ENCODE results near the gene TRIP12.
A peak's percentile ranks its signal among the peaks of the same experiment; 100 is the strongest.
"Not testable (repeated sequence)": the region's sequence is repeated elsewhere in the genome, so short reads cannot be mapped to it uniquely, and the experiment has no call there.

Gene TRIP12

GRCh38 chr2:229920011-229920641 is 1.7 kb downstream of the TRIP12 start:
- H3K4me1 ChIP-seq (ENCODE audit: control insufficient read depth, insufficient read depth, low read length) = peaks cover 5% of the 10 kb centered on the region; the same call in 1 of the 2 replicates
- peak overlapping the region; percentile 73 for H3K9ac ChIP-seq (ENCODE audit: low read length)
- peaks cover 12% of the 10 kb centered on the region for H3K36me3 ChIP-seq (ENCODE audit: control insufficient read depth, insufficient read depth, low read length)
- peak overlapping the region; percentile 63; the same call in 1 of the 2 replicates for H3K27ac ChIP-seq (ENCODE audit: low read depth, low read length)
- peak overlapping the region; percentile 96 for H3K4me3 ChIP-seq (ENCODE audit: low read depth, low read length)
- H3K9me3 ChIP-seq (ENCODE audit: control insufficient read depth, insufficient read depth, low read depth, low read length) = no peaks in the 10 kb centered on the region
- H3K27me3 ChIP-seq (ENCODE audit: control insufficient read depth, insufficient read depth, low read length) = no peaks in the 10 kb centered on the region

DNA sequence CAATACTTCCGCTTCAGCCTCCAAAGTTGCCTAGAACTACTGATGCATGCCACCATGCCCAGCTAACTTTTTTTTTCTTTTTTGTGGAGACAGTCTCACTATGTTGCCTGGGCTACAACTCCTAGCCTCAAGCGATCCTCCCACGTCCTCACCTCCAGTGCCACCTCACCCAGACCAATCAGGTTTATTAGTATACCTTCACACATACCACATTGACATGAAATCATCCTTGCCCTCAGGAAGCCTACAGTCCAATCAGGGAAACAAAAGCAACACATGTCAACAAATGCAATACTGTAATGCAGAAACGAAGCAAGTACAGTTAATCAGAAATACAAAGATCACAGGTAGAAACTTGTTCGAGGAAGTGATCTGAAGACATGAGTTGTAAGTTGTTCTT is 4.0 kb downstream of the TRIP12 start:
- Histone ChIP-seq H3K9ac (ENCODE audit: low read length) (no peak overlapping the region), H3K27ac (ENCODE audit: low read depth, low read length) (no peak overlapping the region), H3K36me3 (ENCODE audit: control insufficient read depth, insufficient read depth, low read length) (peaks cover 16% of the 10 kb centered on the region), H3K4me3 (ENCODE audit: low read depth, low read length) (no peak overlapping the region), H3K4me1 (ENCODE audit: control insufficient read depth, insufficient read depth, low read length) (peaks cover 5% of the 10 kb centered on the region; the same call in 1 of the 2 replicates), H3K9me3 (ENCODE audit: control insufficient read depth, insufficient read depth, low read depth, low read length) (no peaks in the 10 kb centered on the region), H3K27me3 (ENCODE audit: control insufficient read depth, insufficient read depth, low read length) (no peaks in the 10 kb centered on the region)

DNA sequence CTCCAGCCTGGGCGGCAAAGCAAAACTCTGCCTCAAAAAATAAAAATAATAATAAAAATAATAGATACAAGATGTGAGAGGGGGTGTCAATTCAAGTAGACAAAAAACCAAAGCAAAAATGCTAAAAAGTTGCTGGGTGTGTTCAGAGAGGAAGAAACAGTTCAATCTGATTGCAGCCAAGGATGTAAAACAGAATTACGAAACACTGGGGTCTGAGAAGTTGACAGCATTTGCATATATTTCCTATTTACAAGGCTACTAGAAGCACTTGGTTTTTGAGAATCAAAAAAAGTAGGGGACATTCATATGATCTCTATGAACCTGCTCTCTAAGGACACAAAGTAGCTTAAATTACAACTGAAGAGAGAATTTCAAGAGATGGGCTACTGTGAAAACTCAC is 7.6 kb downstream of the TRIP12 start:
- Histone ChIP-seq H3K36me3 (ENCODE audit: control insufficient read depth, insufficient read depth, low read length) (peaks cover 16% of the 10 kb centered on the region), H3K4me3 (ENCODE audit: low read depth, low read length) (no peak overlapping the region), H3K9me3 (ENCODE audit: control insufficient read depth, insufficient read depth, low read depth, low read length) (no peaks in the 10 kb centered on the region), H3K27me3 (ENCODE audit: control insufficient read depth, insufficient read depth, low read length) (no peaks in the 10 kb centered on the region), H3K4me1 (ENCODE audit: control insufficient read depth, insufficient read depth, low read length) (peaks cover 17% of the 10 kb centered on the region), H3K9ac (ENCODE audit: low read length) (no peak overlapping the region), H3K27ac (ENCODE audit: low read depth, low read length) (no peak overlapping the region)

- no peak overlapping the region for H3K9ac ChIP-seq (ENCODE audit: low read length)
- H3K27ac ChIP-seq (ENCODE audit: low read depth, low read length) = no peak overlapping the region
- H3K36me3 ChIP-seq (ENCODE audit: control insufficient read depth, insufficient read depth, low read length) = peaks cover 8% of the 10 kb centered on the region; the same call in 1 of the 2 replicates
- H3K4me1 ChIP-seq (ENCODE audit: control insufficient read depth, insufficient read depth, low read length) = peaks cover 17% of the 10 kb centered on the region
- H3K9me3 ChIP-seq (ENCODE audit: control insufficient read depth, insufficient read depth, low read depth, low read length) = no peaks in the 10 kb centered on the region
- no peak overlapping the region for H3K4me3 ChIP-seq (ENCODE audit: low read depth, low read length)
- no peaks in the 10 kb centered on the region for H3K27me3 ChIP-seq (ENCODE audit: control insufficient read depth, insufficient read depth, low read length)
Measured at GRCh38 chr2:229910832-229911412, 10.9 kb downstream of the TRIP12 start.

DNA sequence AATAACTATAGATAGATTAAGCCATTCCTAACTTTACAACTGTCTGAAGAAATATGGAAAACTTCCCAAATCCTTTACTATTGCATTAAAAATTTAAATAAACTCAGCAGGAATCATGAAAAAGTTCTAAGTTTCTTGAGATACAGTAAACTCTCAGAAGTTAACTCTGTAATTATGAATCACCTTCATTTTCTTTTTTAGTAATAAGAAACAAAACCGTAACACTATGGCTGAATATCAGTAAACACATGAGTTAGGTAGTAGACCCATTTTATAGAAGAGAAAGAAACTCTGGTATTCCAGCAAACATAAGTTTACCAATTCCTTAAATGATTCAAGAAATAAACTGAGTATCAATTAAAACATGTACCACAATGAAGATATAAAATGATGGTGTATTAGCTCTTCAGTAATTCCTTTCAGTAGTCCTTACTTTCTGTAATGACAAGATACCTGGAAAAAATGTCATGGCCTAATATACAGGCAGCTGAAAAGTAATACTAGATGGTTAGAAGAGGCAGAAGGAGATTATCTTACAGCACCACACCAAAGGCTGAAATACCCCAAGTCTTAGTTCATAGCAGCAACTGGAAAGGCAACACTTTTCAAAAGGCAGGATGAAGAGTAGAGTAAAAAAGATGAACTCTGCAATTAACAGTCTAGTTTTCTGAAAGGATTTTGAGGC is 11.5 kb downstream of the TRIP12 start:
- Histone ChIP-seq H3K4me1 (ENCODE audit: control insufficient read depth, insufficient read depth, low read length) (peaks cover 21% of the 10 kb centered on the region), H3K9ac (ENCODE audit: low read length) (no peak overlapping the region), H3K27ac (ENCODE audit: low read depth, low read length) (no peak overlapping the region)

GRCh38 chr2:229909090-229909489 is 12.7 kb downstream of the TRIP12 start:
- peaks cover 8% of the 10 kb centered on the region; the same call in 1 of the 2 replicates for H3K36me3 ChIP-seq (ENCODE audit: control insufficient read depth, insufficient read depth, low read length)
- H3K9ac ChIP-seq (ENCODE audit: low read length) = no peak overlapping the region
- no peaks in the 10 kb centered on the region for H3K9me3 ChIP-seq (ENCODE audit: control insufficient read depth, insufficient read depth, low read depth, low read length)
- H3K4me3 ChIP-seq (ENCODE audit: low read depth, low read length) = no peak overlapping the region
- no peak overlapping the region for H3K27ac ChIP-seq (ENCODE audit: low read depth, low read length)
- H3K4me1 ChIP-seq (ENCODE audit: control insufficient read depth, insufficient read depth, low read length) = peaks cover 21% of the 10 kb centered on the region
- no peaks in the 10 kb centered on the region for H3K27me3 ChIP-seq (ENCODE audit: control insufficient read depth, insufficient read depth, low read length)

More for the DNA sequence above, 11.5 kb downstream of the TRIP12 start:
- Histone ChIP-seq H3K9me3 (ENCODE audit: control insufficient read depth, insufficient read depth, low read depth, low read length) (no peaks in the 10 kb centered on the region), H3K27me3 (ENCODE audit: control insufficient read depth, insufficient read depth, low read length) (no peaks in the 10 kb centered on the region), H3K4me3 (ENCODE audit: low read depth, low read length) (no peak overlapping the region), H3K36me3 (ENCODE audit: control insufficient read depth, insufficient read depth, low read length) (peaks cover 8% of the 10 kb centered on the region; the same call in 1 of the 2 replicates)

- no peak overlapping the region for H3K27ac ChIP-seq (ENCODE audit: low read depth, low read length)
- H3K27me3 ChIP-seq (ENCODE audit: control insufficient read depth, insufficient read depth, low read length) = no peaks in the 10 kb centered on the region
- peaks cover 6% of the 10 kb centered on the region; the same call in 1 of the 2 replicates for H3K36me3 ChIP-seq (ENCODE audit: control insufficient read depth, insufficient read depth, low read length)
- no peak overlapping the region for H3K4me3 ChIP-seq (ENCODE audit: low read depth, low read length)
- no peak overlapping the region for H3K9ac ChIP-seq (ENCODE audit: low read length)
- peaks cover 20% of the 10 kb centered on the region for H3K4me1 ChIP-seq (ENCODE audit: control insufficient read depth, insufficient read depth, low read length)
- H3K9me3 ChIP-seq (ENCODE audit: control insufficient read depth, insufficient read depth, low read depth, low read length) = no peaks in the 10 kb centered on the region
Measured at GRCh38 chr2:229905601-229906000, 16.2 kb downstream of the TRIP12 start.

- Histone ChIP-seq H3K27ac (ENCODE audit: low read depth, low read length) (no peak overlapping the region), H3K9me3 (ENCODE audit: control insufficient read depth, insufficient read depth, low read depth, low read length) (no peaks in the 10 kb centered on the region), H3K9ac (ENCODE audit: low read length) (no peak overlapping the region), H3K4me3 (ENCODE audit: low read depth, low read length) (no peak overlapping the region), H3K36me3 (ENCODE audit: control insufficient read depth, insufficient read depth, low read length) (peaks cover 4% of the 10 kb centered on the region; the same call in 1 of the 2 replicates), H3K4me1 (ENCODE audit: control insufficient read depth, insufficient read depth, low read length) (peaks cover 29% of the 10 kb centered on the region), H3K27me3 (ENCODE audit: control insufficient read depth, insufficient read depth, low read length) (no peaks in the 10 kb centered on the region)
Measured at GRCh38 chr2:229903037-229903436, 18.8 kb downstream of the TRIP12 start.

DNA sequence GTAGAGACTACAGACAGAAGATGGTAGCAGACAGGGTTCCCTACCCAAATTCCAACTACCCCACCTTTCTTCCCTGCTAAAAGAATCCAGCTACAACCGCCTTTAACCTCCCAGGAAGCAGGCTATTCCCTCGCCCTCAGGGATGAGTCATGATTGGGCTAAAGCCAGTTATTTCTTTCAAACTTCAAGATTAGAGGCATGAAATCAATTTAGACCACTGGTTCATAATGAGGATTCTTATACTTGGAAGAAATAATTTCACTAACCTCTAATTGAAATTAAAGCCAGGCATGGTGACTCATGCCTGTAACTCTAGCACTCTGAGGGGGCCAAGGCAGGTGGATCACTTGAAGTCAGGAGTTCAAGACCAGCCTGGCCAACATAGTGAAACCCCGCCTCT is 20.0 kb downstream of the TRIP12 start:
- Histone ChIP-seq H3K4me1 (ENCODE audit: control insufficient read depth, insufficient read depth, low read length) (peaks cover 29% of the 10 kb centered on the region), H3K9me3 (ENCODE audit: control insufficient read depth, insufficient read depth, low read depth, low read length) (no peaks in the 10 kb centered on the region), H3K36me3 (ENCODE audit: control insufficient read depth, insufficient read depth, low read length) (0 out of 2 replicates have a peak, but pooled peaks cover 3% of the 10 kb centered on the region), H3K27me3 (ENCODE audit: control insufficient read depth, insufficient read depth, low read length) (no peaks in the 10 kb centered on the region), H3K4me3 (ENCODE audit: low read depth, low read length) (no peak overlapping the region), H3K27ac (ENCODE audit: low read depth, low read length) (no peak overlapping the region), H3K9ac (ENCODE audit: low read length) (no peak overlapping the region)

DNA sequence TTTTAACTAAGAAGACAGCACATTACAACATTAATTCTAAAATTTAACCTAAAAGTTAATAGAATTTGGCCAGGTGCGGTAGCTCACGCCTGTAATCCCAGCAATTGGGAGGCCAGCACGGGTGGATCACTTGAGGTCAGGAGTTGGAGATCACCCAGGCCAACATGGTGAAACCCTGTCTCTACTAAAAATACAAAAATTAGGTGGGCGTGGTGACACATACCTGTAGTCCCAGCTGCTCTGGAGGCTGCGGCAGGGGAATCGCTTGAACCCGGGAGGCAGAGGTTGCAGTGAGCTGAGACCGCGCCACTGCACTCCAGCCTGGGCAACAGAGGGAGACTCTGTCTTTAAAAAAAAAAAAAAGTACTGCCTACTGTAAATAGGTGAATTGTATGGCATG is 21.3 kb downstream of the TRIP12 start:
- peaks cover 26% of the 10 kb centered on the region for H3K4me1 ChIP-seq (ENCODE audit: control insufficient read depth, insufficient read depth, low read length)
- not testable (repeated sequence) for H3K9ac ChIP-seq (ENCODE audit: low read length); H3K9me3 ChIP-seq (ENCODE audit: control insufficient read depth, insufficient read depth, low read depth, low read length); H3K27ac ChIP-seq (ENCODE audit: low read depth, low read length); H3K4me3 ChIP-seq (ENCODE audit: low read depth, low read length); H3K27me3 ChIP-seq (ENCODE audit: control insufficient read depth, insufficient read depth, low read length); H3K36me3 ChIP-seq (ENCODE audit: control insufficient read depth, insufficient read depth, low read length)

GRCh38 chr2:229900012-229900411 is 21.8 kb downstream of the TRIP12 start:
- Histone ChIP-seq H3K27me3 (ENCODE audit: control insufficient read depth, insufficient read depth, low read length) (no peaks in the 10 kb centered on the region), H3K27ac (ENCODE audit: low read depth, low read length) (no peak overlapping the region), H3K4me1 (ENCODE audit: control insufficient read depth, insufficient read depth, low read length) (peaks cover 25% of the 10 kb centered on the region; the same call in 1 of the 2 replicates), H3K9ac (ENCODE audit: low read length) (no peak overlapping the region), H3K4me3 (ENCODE audit: low read depth, low read length) (no peak overlapping the region), H3K9me3 (ENCODE audit: control insufficient read depth, insufficient read depth, low read depth, low read length) (no peaks in the 10 kb centered on the region), H3K36me3 (ENCODE audit: control insufficient read depth, insufficient read depth, low read length) (0 out of 2 replicates have a peak, but pooled peaks cover 3% of the 10 kb centered on the region)

Data from HUES6 (cell line).